HG02884 (cell line): Measurements from ENCODE around the gene TYW5.

Source experiments
- ATAC-seq: cut with Tn5 transposase; IDR thresholded peaks from one replicate; pipeline ENCODE4 v1.9.1; 2021; ENCODE audit warnings: mild to moderate bottlenecking, moderate library complexity; ENCODE audit not compliant: unreplicated experiment

Gene TYW5

GRCh38 chr2:199955339-199956061 is at the start of gene TYW5, which contains the start of gene MAIP1:
TYW5 (minus strand) TSS chr2:199955491; CDS start chr2:199955470, 21 bp downstream.
MAIP1 (plus strand) TSS chr2:199955582; CDS start chr2:199955799, 217 bp downstream.
- ATAC-seq = peak; percentile 82

- no peak for ATAC-seq
Observed at GRCh38 chr2:200003444-200003843, 48.2 kb upstream of the TYW5 start.

- no peak for ATAC-seq
Observed at GRCh38 chr2:200000444-200001163, 45.3 kb upstream of the TYW5 start.

- ATAC-seq = no peak
Observed at GRCh38 chr2:199999166-199999565, 43.9 kb upstream of the TYW5 start.

GRCh38 chr2:199997296-199997695 is 42.0 kb upstream of the TYW5 start:
- ATAC-seq = no peak

- no peak for ATAC-seq
Observed at GRCh38 chr2:199994896-199995295, 39.6 kb upstream of the TYW5 start.

- ATAC-seq = no peak
Observed at GRCh38 chr2:199994371-199994770, 39.1 kb upstream of the TYW5 start.

- ATAC-seq = no peak
Observed at GRCh38 chr2:199992296-199992695, 37.0 kb upstream of the TYW5 start.

- ATAC-seq = no peak
Observed at GRCh38 chr2:199991691-199992090, 36.4 kb upstream of the TYW5 start.

- no peak for ATAC-seq
Observed at GRCh38 chr2:199989822-199990221, 34.5 kb upstream of the TYW5 start.

- no peak for ATAC-seq
Observed at GRCh38 chr2:199988151-199988550, 32.9 kb upstream of the TYW5 start.

- ATAC-seq = no peak
Observed at GRCh38 chr2:199987586-199987985, 32.3 kb upstream of the TYW5 start.

- peak; percentile 83 for ATAC-seq
Observed at GRCh38 chr2:199985625-199986207, 30.4 kb upstream of the TYW5 start.

- ATAC-seq = no peak
Observed at GRCh38 chr2:199984755-199985154, 29.5 kb upstream of the TYW5 start.

GRCh38 chr2:199984159-199984558 is 28.9 kb upstream of the TYW5 start:
- ATAC-seq = no peak

GRCh38 chr2:199983534-199983933 is 28.2 kb upstream of the TYW5 start:
- ATAC-seq = no peak

- ATAC-seq = no peak
Observed at GRCh38 chr2:199982126-199982843, 27.0 kb upstream of the TYW5 start.

- no peak for ATAC-seq
Observed at GRCh38 chr2:199979832-199980628, 24.7 kb upstream of the TYW5 start.

GRCh38 chr2:199979398-199979797 is 24.1 kb upstream of the TYW5 start:
- no peak for ATAC-seq

- ATAC-seq = peak; percentile 52
Observed at GRCh38 chr2:199977984-199978415, 22.7 kb upstream of the TYW5 start.
